GM10266 (cell line): Measurements from ENCODE around the gene SMAP2.
"Not testable (repeated sequence)": the region's sequence is repeated elsewhere in the genome, so short reads cannot be mapped to it uniquely, and the experiment has no call there.

Source experiments
- DNase-seq: peaks from one replicate; pipeline ENCODE4 v3.0.0; 2012; ENCODE audit errors: extremely low spot score
- CTCF ChIP-seq: IDR thresholded peaks from 2 replicates; pipeline ENCODE4 v1.5.1; 2012; ENCODE audit warnings: mild to moderate bottlenecking, low read depth; ENCODE audit not compliant: control insufficient read depth, insufficient read depth; ENCODE audit errors: missing control alignments

Gene SMAP2

GRCh38 chr1:40341491-40342380 is 31.8 kb upstream of the SMAP2 start:
- DNase-seq, result no peak
- no peak for TF ChIP-seq CTCF

GRCh38 chr1:40342381-40342717 is 31.2 kb upstream of the SMAP2 start:
- not testable (repeated sequence) for DNase-seq

GRCh38 chr1:40344597-40344996 is 28.9 kb upstream of the SMAP2 start:
- peak; percentile 25 for DNase-seq
- peak; percentile 4 for TF ChIP-seq CTCF

- no peak for DNase-seq
- no peak for TF ChIP-seq CTCF
Observed at GRCh38 chr1:40350391-40350790, 23.1 kb upstream of the SMAP2 start.

- DNase-seq, result no peak
- TF ChIP-seq CTCF, result no peak
Observed at GRCh38 chr1:40351124-40351523, 22.4 kb upstream of the SMAP2 start.

- no peak for TF ChIP-seq CTCF
- no peak for DNase-seq
Observed at GRCh38 chr1:40352126-40352525, 21.4 kb upstream of the SMAP2 start.

GRCh38 chr1:40353082-40353481 is 20.4 kb upstream of the SMAP2 start:
- no peak for DNase-seq
- no peak for TF ChIP-seq CTCF

- TF ChIP-seq CTCF, result no peak
- DNase-seq, result no peak
Observed at GRCh38 chr1:40357625-40358024, 15.9 kb upstream of the SMAP2 start.
